ENCODE measurements around the gene MRPS15.

Gene MRPS15

DNA sequence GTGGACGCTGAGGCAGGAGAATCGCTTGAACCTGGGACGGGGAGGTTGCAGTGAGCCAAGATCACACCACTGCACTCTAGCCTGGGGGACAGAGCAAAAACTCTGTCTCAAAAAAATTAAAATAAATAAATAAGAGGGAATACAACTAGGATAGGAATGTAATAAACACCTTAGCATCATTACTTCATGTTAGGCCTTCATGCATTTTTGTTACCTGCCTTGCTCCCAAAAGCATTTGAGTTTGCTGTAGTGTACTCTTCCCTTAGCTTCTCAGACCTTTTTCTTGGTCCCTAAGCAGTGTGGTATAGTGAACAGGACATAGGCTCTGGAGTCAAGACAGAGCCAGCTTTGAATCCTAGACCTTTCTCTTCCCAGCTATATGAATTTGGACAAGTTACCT, 11.1 kb downstream of the MRPS15 start:
- TF ChIP-seq, protein P1, sequence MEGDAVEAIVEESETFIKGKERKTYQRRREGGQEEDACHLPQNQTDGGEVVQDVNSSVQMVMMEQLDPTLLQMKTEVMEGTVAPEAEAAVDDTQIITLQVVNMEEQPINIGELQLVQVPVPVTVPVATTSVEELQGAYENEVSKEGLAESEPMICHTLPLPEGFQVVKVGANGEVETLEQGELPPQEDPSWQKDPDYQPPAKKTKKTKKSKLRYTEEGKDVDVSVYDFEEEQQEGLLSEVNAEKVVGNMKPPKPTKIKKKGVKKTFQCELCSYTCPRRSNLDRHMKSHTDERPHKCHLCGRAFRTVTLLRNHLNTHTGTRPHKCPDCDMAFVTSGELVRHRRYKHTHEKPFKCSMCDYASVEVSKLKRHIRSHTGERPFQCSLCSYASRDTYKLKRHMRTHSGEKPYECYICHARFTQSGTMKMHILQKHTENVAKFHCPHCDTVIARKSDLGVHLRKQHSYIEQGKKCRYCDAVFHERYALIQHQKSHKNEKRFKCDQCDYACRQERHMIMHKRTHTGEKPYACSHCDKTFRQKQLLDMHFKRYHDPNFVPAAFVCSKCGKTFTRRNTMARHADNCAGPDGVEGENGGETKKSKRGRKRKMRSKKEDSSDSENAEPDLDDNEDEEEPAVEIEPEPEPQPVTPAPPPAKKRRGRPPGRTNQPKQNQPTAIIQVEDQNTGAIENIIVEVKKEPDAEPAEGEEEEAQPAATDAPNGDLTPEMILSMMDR (conservative IDR thresholded peaks at IDR 0.05), result no peak

DNA sequence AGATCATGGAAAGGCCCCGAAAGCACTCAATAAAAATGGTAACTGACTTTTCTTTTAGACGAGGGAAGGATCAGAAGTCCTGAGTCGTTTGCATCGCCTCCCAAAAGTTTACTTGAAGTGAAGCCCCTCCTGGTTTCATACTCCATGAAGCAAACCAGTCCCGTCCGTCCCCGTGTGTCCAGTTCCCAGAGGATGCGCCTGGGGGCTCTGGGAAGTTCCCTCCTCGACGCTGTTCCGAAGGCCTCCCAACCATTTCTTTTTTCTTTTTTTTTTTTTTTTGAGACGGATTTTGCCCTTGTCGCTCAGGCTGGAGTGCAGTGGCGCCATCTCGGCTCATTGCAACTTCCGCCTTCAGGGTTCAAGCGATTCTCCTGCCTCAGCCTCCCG, 13.3 kb downstream of the MRPS15 start:
- H3K27ac ChIP-seq, result peak overlapping the region; percentile 82
- TF ChIP-seq, protein P1 (conservative IDR thresholded peaks at IDR 0.05), result no peak

More for the DNA sequence above, 11.1 kb downstream of the MRPS15 start:
- H3K27ac ChIP-seq, result no peak overlapping the region

DNA sequence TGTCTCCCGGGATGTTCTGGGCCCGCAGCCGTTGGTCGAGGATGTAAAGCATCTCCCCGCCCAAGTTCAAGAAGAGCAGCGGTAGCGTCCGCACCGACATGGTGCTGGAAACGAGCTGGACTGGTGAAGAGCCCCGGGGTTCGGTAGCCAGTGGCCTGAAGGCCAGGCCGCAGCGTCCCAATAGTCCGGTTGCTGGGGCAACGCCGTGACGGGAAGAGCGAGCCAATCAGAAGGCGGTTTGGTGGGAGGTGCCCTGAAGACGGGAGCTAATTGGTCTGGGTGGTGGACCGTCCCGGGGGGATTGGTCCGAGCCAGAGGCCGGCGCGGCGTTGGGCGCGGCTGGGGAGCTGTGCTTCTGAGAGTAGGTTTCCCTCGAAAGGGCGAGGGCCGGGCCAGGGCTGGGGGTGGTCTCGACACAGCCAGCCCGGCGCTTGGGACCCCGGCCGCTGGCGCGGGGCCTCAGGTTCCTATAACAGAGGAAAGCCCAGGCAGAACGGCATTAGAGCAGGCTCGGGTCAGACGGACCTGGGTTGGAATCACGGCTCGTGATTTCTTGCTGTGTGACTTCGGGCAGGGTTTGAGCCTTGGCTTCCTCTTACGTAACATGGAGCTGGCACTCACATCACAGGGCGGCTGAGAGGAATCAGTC, 13.8 kb downstream of the MRPS15 start, which contains the start of gene OSCP1:
OSCP1 (minus strand) TSS at position 182 of the 649 bp plus-strand sequence; CDS start at position 100, 82 bp downstream.
- H3K27ac ChIP-seq, result peak within 1 kb of the TSS; percentile 82
- TF ChIP-seq, protein P1 (conservative IDR thresholded peaks at IDR 0.05), result no peak

DNA sequence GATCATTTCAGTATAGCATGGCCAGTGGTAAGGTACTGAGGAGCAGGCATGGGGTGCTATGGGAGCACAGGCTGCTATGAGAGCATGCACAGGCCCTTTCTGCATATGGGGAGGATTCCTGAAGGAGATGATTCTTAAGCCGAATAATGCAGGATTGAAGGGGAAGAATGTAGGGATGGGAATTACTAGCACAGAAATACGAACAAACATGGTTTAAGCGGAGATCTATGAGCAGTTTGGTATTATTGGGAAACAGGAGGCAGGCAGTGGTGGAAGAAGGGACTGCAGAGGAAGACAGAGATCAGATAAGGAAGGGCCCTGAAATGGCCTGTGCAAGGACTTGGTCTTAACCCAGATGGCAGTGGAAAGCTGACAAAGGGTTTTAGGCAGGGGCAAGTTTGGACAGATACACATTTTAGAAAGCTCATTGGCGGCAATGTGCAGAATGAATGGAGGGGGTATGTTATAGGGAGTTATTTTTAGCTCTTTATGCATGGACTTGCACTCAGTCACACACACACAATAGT, 15.6 kb downstream of the MRPS15 start:
- TF ChIP-seq, protein P1 (conservative IDR thresholded peaks at IDR 0.05), result no peak
- no peak overlapping the region for H3K27ac ChIP-seq

DNA sequence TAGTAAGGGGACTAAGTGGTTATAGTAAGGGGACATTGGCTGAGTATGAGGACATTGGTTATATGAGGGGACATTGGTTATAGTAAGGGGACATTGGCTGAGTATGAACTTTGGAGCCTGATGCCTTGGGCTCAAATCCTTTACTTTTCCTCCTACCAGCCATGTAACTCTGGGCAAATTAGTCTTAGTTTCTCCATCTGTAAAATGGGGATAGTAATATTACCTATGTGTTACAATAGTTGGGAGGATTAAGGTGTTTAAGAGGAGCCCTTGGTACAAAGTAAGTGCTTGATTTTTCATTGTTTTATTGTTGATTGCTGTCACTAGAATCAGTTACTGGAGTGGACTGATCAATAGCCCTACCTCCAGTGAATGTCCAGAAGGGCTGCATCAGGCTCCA, 16.7 kb downstream of the MRPS15 start:
- TF ChIP-seq, protein P1 (conservative IDR thresholded peaks at IDR 0.05), result no peak
- H3K27ac ChIP-seq, result no peak overlapping the region

DNA sequence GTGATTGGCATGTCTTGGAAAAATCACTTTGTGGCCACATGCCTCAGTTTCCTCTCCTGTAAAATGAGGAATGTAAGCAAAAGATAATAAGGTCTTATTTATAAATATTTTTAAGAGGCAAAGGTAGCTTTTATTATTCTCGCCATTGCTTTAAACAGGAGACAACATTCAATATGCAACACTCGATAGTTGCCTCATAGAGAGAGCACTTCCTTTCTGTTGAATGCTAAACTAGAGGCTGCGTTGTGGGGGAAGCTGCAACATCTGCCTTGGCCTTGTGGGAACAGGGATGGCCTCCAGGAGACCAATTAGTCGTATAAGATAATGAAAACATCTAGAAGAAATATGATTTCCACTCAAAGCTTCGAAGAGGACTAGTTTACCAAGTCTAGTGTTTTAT, 17.4 kb downstream of the MRPS15 start:
- TF ChIP-seq, protein P1 (conservative IDR thresholded peaks at IDR 0.05), result no peak
- H3K27ac ChIP-seq, result no peak overlapping the region

DNA sequence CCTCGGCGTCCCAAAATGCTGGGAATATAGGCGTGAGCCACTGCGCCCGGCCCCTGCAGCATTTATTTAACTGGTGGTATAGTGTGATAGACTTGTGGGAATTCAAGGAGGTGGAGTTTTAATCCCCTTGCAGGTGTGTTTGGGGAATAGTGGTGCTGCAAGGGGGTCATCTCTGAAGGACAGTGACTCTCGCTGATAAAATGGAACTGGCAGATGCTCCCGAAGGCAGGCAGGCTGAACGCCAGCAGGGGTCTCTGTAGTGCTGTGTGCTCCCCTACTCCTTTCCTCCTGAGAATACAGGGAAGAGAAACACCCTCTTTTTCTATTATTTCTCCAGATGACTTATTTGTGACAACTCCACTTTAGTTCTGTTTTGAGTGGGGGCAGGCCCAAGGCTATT, 17.9 kb downstream of the MRPS15 start:
- no peak overlapping the region for H3K27ac ChIP-seq
- TF ChIP-seq, protein P1 (conservative IDR thresholded peaks at IDR 0.05), result no peak

Measured in VCaP (cell line).